H1 (cell line): ENCODE measurements around the gene ACRBP. TPM values are rescaled to one million over a fixed set of nuclear protein-coding genes. Genes with fewer than 3 reads are reported as not detected.

Experiments used
- CTCF ChIA-PET: fragments of 300-600 bp; sonication (Branson Sonifier 250); formaldehyde crosslinking; loops from one replicate; lab custom pipeline; 2021; ENCODE audit not compliant: partially characterized antibody; lab: Charles Lee
- POLR2A ChIA-PET: fragments of 300-600 bp; sonication (Branson Sonifier 250); formaldehyde crosslinking; loops from one replicate; lab custom pipeline; 2021; ENCODE audit warnings: inconsistent platforms; ENCODE audit not compliant: partially characterized antibody; lab: Charles Lee
- DNase-seq, 2 experiments: peaks; one replicate each; pipeline versions ENCODE4 v3.0.0 to v3.0.0-alpha.2; 2010 to 2022; ENCODE audit warnings: low spot score in 2 of 2, low read depth in 1 of 2, mixed read lengths in 1 of 2
- FAIRE-seq: peaks from 2 replicates; lab custom pipeline; 2011; peaks lifted over from hg19 to GRCh38; lab: Jason Lieb, UNC
- H2AFZ ChIP-seq: 2 replicates; pipeline ENCODE4 v1.8.1; 2012; ENCODE audit warnings: low read length, inconsistent platforms
- H2AK5ac ChIP-seq: 2 replicates; pipeline ENCODE4 v1.6.1; 2013; ENCODE audit warnings: low read depth, low read length
- H2BK120ac ChIP-seq: replicated peaks from 2 replicates; pipeline ENCODE3; 2013; ENCODE audit warnings: low read depth, low read length, inconsistent platforms
- H2BK12ac ChIP-seq: 2 replicates; pipeline ENCODE4 v1.6.1; 2013; ENCODE audit warnings: low read depth, low read length
- H2BK15ac ChIP-seq: 2 replicates; pipeline ENCODE4 v1.6.1; 2013; ENCODE audit warnings: low read length
- H2BK20ac ChIP-seq: 2 replicates; pipeline ENCODE4 v1.6.1; 2013; ENCODE audit warnings: low read length
- H2BK5ac ChIP-seq: 2 replicates; pipeline ENCODE4 v1.6.1; 2013; ENCODE audit warnings: low read depth, low read length
- H3K14ac ChIP-seq: 2 replicates; pipeline ENCODE4 v1.6.1; 2013; ENCODE audit warnings: inconsistent platforms; ENCODE audit not compliant: insufficient read length
- H3K18ac ChIP-seq: 2 replicates; pipeline ENCODE4 v1.6.1; 2013; ENCODE audit warnings: low read length; ENCODE audit errors: extremely low read depth
- H3K23ac ChIP-seq: 2 replicates; pipeline ENCODE4 v1.6.1; 2013; ENCODE audit warnings: inconsistent platforms; ENCODE audit not compliant: insufficient read length
- H3K23me2 ChIP-seq: 2 replicates; pipeline ENCODE4 v1.6.1; 2013; ENCODE audit warnings: low read depth, low read length
- H3K27ac ChIP-seq: 2 replicates; pipeline ENCODE4 v1.6.1; 2011; ENCODE audit warnings: low read depth, low read length, inconsistent platforms
- H3K27me3 ChIP-seq, 4 experiments: replicated peaks in 1 of 4; 1 replicate in 1 of 4; 2 replicates in 3 of 4; pipeline versions ENCODE4 v1.6.1 to v1.8.1; 2011 to 2013; ENCODE audit warnings: low read length in 3 of 4, mild to moderate bottlenecking in 3 of 4, inconsistent platforms in 2 of 4, mixed read lengths in 2 of 4, moderate library complexity in 1 of 4; ENCODE audit not compliant: control insufficient read depth in 3 of 4, insufficient read depth in 3 of 4; ENCODE audit errors: extremely low read depth in 1 of 4
- H3K36me3 ChIP-seq, 4 experiments: 2 replicates each; pipeline versions ENCODE4 v1.6.1 to v1.8.1; 2011 to 2013; ENCODE audit warnings: mild to moderate bottlenecking in 4 of 4, low read length in 3 of 4, moderate library complexity in 2 of 4, control low read depth in 1 of 4, inconsistent platforms in 1 of 4; ENCODE audit not compliant: insufficient read depth in 4 of 4, control insufficient read depth in 2 of 4
- H3K4ac ChIP-seq: replicated peaks from 2 replicates; pipeline ENCODE3; 2013; ENCODE audit warnings: low read length, low read depth, mixed read lengths, inconsistent platforms; ENCODE audit not compliant: insufficient read length
- H3K4me1 ChIP-seq, 4 experiments: replicated peaks in 1 of 4; 1 replicate in 1 of 4; 2 replicates in 3 of 4; pipeline versions ENCODE4 v1.6.1 to v1.8.1; 2011 to 2013; ENCODE audit warnings: low read length in 3 of 4, inconsistent platforms in 2 of 4, mixed read lengths in 1 of 4; ENCODE audit not compliant: insufficient read depth in 4 of 4, control insufficient read depth in 3 of 4
- H3K4me2 ChIP-seq, 2 experiments: 2 replicates each; pipeline versions ENCODE4 v1.6.1 to v1.8.1; 2011 to 2013; ENCODE audit warnings: low read depth in 2 of 2, low read length in 2 of 2, control low read depth in 1 of 2, inconsistent platforms in 1 of 2, mild to moderate bottlenecking in 1 of 2; ENCODE audit not compliant: insufficient read depth in 1 of 2
- H3K4me3 ChIP-seq, 4 experiments: fragments of 200-600, 300-600 bp in 1 of 4; sonication (generic), shearing (Covaris generic), sonication (Bioruptor Twin) in 1 of 4; 2 replicates each; pipeline versions ENCODE4 v1.5.1 to v1.8.1; 2011 to 2016; ENCODE audit warnings: low read length in 4 of 4, low read depth in 3 of 4, control low read depth in 2 of 4, inconsistent platforms in 2 of 4, mild to moderate bottlenecking in 2 of 4, mixed read lengths in 1 of 4, moderate library complexity in 1 of 4; ENCODE audit not compliant: insufficient read depth in 2 of 4; ENCODE audit errors: extremely low read depth in 1 of 4
- H3K56ac ChIP-seq: replicated peaks from 2 replicates; pipeline ENCODE3; 2013; ENCODE audit warnings: low read depth, mild to moderate bottlenecking, mixed read lengths, low read length, inconsistent platforms; ENCODE audit not compliant: insufficient read length
- H3K79me1 ChIP-seq: 2 replicates; pipeline ENCODE4 v1.6.1; 2013; ENCODE audit warnings: low read depth, low read length, control low read depth
- H3K79me2 ChIP-seq, 2 experiments: 2 replicates each; pipeline versions ENCODE4 v1.6.1 to v1.8.1; 2012 to 2013; ENCODE audit warnings: low read length in 2 of 2, mild to moderate bottlenecking in 2 of 2, inconsistent platforms in 1 of 2; ENCODE audit not compliant: insufficient read depth in 2 of 2, control insufficient read depth in 1 of 2
- H3K9ac ChIP-seq, 4 experiments: replicated peaks in 1 of 4; 1 replicate in 1 of 4; 2 replicates in 3 of 4; pipeline versions ENCODE4 v1.6.1 to v1.8.1; 2011 to 2013; ENCODE audit warnings: low read depth in 3 of 4, low read length in 3 of 4, control low read depth in 2 of 4, mild to moderate bottlenecking in 2 of 4, moderate library complexity in 2 of 4, inconsistent platforms in 1 of 4; ENCODE audit errors: extremely low read depth in 1 of 4
- H3K9me3 ChIP-seq, 2 experiments: 2 replicates each; pipeline versions ENCODE4 v1.6.1 to v1.8.1; 2012 to 2013; ENCODE audit warnings: mild to moderate bottlenecking in 2 of 2, moderate library complexity in 2 of 2, control low read depth in 1 of 2, inconsistent platforms in 1 of 2, low read depth in 1 of 2, low read length in 1 of 2, mixed read lengths in 1 of 2; ENCODE audit not compliant: insufficient read depth in 2 of 2
- H4K20me1 ChIP-seq, 2 experiments: replicated peaks in 1 of 2; 2 replicates each; pipeline versions ENCODE3 to v1.8.1; 2011 to 2013; ENCODE audit warnings: inconsistent platforms in 2 of 2, low read length in 2 of 2, mild to moderate bottlenecking in 1 of 2; ENCODE audit not compliant: insufficient read depth in 2 of 2, control insufficient read depth in 1 of 2
- H4K5ac ChIP-seq: 2 replicates; pipeline ENCODE4 v1.6.1; 2013; ENCODE audit warnings: low read length, low read depth, mixed read lengths, inconsistent platforms; ENCODE audit not compliant: insufficient read length
- H4K8ac ChIP-seq: 2 replicates; pipeline ENCODE4 v1.8.0; 2013; ENCODE audit warnings: mild to moderate bottlenecking, moderate library complexity, low read length, inconsistent platforms; ENCODE audit not compliant: insufficient read depth; ENCODE audit errors: extremely low read depth
- H4K91ac ChIP-seq: replicated peaks from 2 replicates; pipeline ENCODE3; 2013; ENCODE audit warnings: low read length, mixed read lengths, inconsistent platforms; ENCODE audit not compliant: insufficient read length
- CEBPB ChIP-seq: IDR thresholded peaks from 2 replicates; pipeline ENCODE4 v1.6.1; 2012; ENCODE audit warnings: low read depth, low read length
- EGR1 ChIP-seq: IDR thresholded peaks from 2 replicates; pipeline ENCODE4 v1.6.1; 2011; ENCODE audit warnings: low read depth, low read length, borderline replicate concordance
- FOSL1 ChIP-seq: IDR thresholded peaks from 2 replicates; pipeline ENCODE4 v1.6.1; 2011; ENCODE audit warnings: mild to moderate bottlenecking, low read depth, low read length, moderate library complexity; ENCODE audit not compliant: insufficient read depth
- HDAC2 ChIP-seq, 2 experiments: fragments of 300-600 bp in 1 of 2; sonication (generic) in 1 of 2; IDR thresholded peaks; 2 replicates each; pipeline ENCODE4 v1.6.1; 2011 to 2012; ENCODE audit warnings: low read depth in 2 of 2, low read length in 2 of 2, mild to moderate bottlenecking in 2 of 2, moderate library complexity in 2 of 2, borderline replicate concordance in 1 of 2, inconsistent platforms in 1 of 2
- JUN ChIP-seq: IDR thresholded peaks from 2 replicates; pipeline ENCODE4 v1.6.1; 2011; ENCODE audit warnings: low read depth, mild to moderate bottlenecking, improper control_type of control experiment, low read length
- JUND ChIP-seq: IDR thresholded peaks from 2 replicates; pipeline ENCODE4 v1.6.1; 2011; ENCODE audit warnings: mild to moderate bottlenecking, improper control_type of control experiment, low read length
- KDM5A ChIP-seq: fragments of 200-600 bp; IDR thresholded peaks from 2 replicates; pipeline ENCODE4 v1.7.1; 2012; ENCODE audit warnings: mild to moderate bottlenecking, low read length, inconsistent platforms, mixed read lengths
- PHF8 ChIP-seq: fragments of 200-600 bp; sonication (generic); conservative IDR thresholded peaks from 2 replicates; pipeline ENCODE4 v1.7.1; 2012; ENCODE audit warnings: low read depth, mild to moderate bottlenecking, inconsistent platforms, low read length, moderate library complexity
- RFX5 ChIP-seq: IDR thresholded peaks from 2 replicates; pipeline ENCODE4 v1.6.1; 2011; ENCODE audit warnings: low read depth, low read length, improper control_type of control experiment, borderline replicate concordance
- RXRA ChIP-seq: IDR thresholded peaks from 2 replicates; pipeline ENCODE4 v1.6.1; 2011; ENCODE audit warnings: low read depth, mild to moderate bottlenecking, low read length, moderate library complexity; ENCODE audit not compliant: insufficient read depth
- TBP ChIP-seq: IDR thresholded peaks from 2 replicates; pipeline ENCODE4 v1.6.1; 2011; ENCODE audit warnings: low read depth, low read length, improper control_type of control experiment
- ZNF274 ChIP-seq: IDR thresholded peaks from 2 replicates; pipeline ENCODE4 v1.7.0; 2012; ENCODE audit warnings: low read length, borderline replicate concordance; ENCODE audit errors: extremely low read depth
- WGBS, 2 experiments: shearing (Covaris generic) in 1 of 2; methylation state at CpG; one replicate each; pipeline versions ENCODE4 v1.1.6 to v1.1.7; 2013 to 2015; ENCODE audit warnings: low lambda C conversion rate in 2 of 2, mixed read lengths in 2 of 2, inconsistent platforms in 1 of 2, low coverage in 1 of 2, missing lambda C conversion rate in 1 of 2; ENCODE audit not compliant: insufficient replicate concordance in 2 of 2, insufficient coverage in 1 of 2, insufficient read length in 1 of 2; ENCODE audit errors: extremely low coverage in 1 of 2, missing lambda C conversion rate in 1 of 2; 5-methylcytosine and 5-hydroxymethylcytosine counted together
- polyA plus RNA-seq, 7 experiments: library from polyadenylated mRNA; depleted of rRNA in 3 of 7; stranded (reverse) in 5 of 7; unstranded in 2 of 7; fragments of >200 nt in 5 of 7; fragments of 200-250 nt in 2 of 7; gene quantifications; 1 replicate in 5 of 7; 2 replicates in 1 of 7; 4 replicates in 1 of 7; pipeline versions ENCODE4 v1.2.1 to v1.2.3, GENCODE V29; 2011 to 2013; ENCODE audit warnings: missing spikeins in 2 of 7, mixed read lengths in 2 of 7
- total RNA-seq: library from RNA; stranded (reverse); fragmentation: NEBNext Ultra II Directional; extraction: Animal tissue kit (Norgen Biotek cat#: 25700); gene quantifications from 2 replicates; pipeline ENCODE4 v1.2.1, GENCODE V29; 2021

ACRBP gene
- total and polyA plus RNA-seq, 2 of the 8 experiments (the other 6 are each of a cell fraction or from before 2014, with no cell fraction given): 0.80 to 5.2 TPM

GRCh38 chr12:6672143-6672542 lies 24.9 kb upstream of the ACRBP start:
- no peaks in the 10 kb centered on the region for H3K23me2 ChIP-seq
- no peak overlapping the region for H4K91ac ChIP-seq
- H3K79me2 ChIP-seq: 0 out of 4 replicates have a peak, but pooled peaks cover 0 to 3% of the 10 kb centered on the region in 2 experiments
- no peak overlapping the region for H2BK15ac ChIP-seq
- H4K8ac ChIP-seq: no peak overlapping the region
- H2BK5ac ChIP-seq: no peak overlapping the region
- no peak overlapping the region for H3K14ac ChIP-seq
- H3K23ac ChIP-seq: no peak overlapping the region
- H4K20me1 ChIP-seq: peaks cover 0 to 3% of the 10 kb centered on the region in 2 experiments
- H2BK120ac ChIP-seq: no peak overlapping the region
- WGBS, 2 experiments: 91% methylated on average over 9 of the region's 18 CpGs; no CpG with 5 or more reads in 1 of the 2 experiments
- no peak overlapping the region for H3K4ac ChIP-seq
- no peak for DNase-seq
- H4K5ac ChIP-seq: no peak overlapping the region
- peaks cover 30 to 79% (median 65%) of the 10 kb centered on the region in 4 experiments for H3K36me3 ChIP-seq
- no peak overlapping the region for H2BK12ac ChIP-seq
- no peak overlapping the region for H3K18ac ChIP-seq
- no peak for FAIRE-seq
- no peaks in the 10 kb centered on the region for H3K79me1 ChIP-seq
- no peak overlapping the region for H2BK20ac ChIP-seq
- POLR2A ChIA-PET: interaction anchor here (0.6 to 3.0 kb wide), 4 partner anchors 8 to 138 kb away, joined by 3 to 9 read pairs (median 4); partner anchors contain the start of genes GAPDH and ZNF384
- H3K27me3 ChIP-seq: no peaks in the 10 kb centered on the region
- H3K9me3 ChIP-seq: no peaks in the 10 kb centered on the region
- no peak overlapping the region for H3K4me2 ChIP-seq
- TF ChIP-seq PHF8 (no peak), FOSL1 (no peak), RFX5 (no peak), EGR1 (no peak), TBP (no peak), JUND (no peak), JUN (no peak), CEBPB (no peak), KDM5A (no peak), HDAC2 (IDR thresholded peaks at IDR 0.05; ENCODE audit: borderline replicate concordance in 1 of 2, low read depth in 2 of 2, low read length in 2 of 2) (no peak), ZNF274 (no peak), RXRA (no peak)
- no peak overlapping the region for H3K56ac ChIP-seq
- no peak overlapping the region for H3K4me3 ChIP-seq
- no peak overlapping the region for H2AK5ac ChIP-seq
- no peak overlapping the region for H3K27ac ChIP-seq
- no peaks in the 10 kb centered on the region for H3K4me1 ChIP-seq
- H2AFZ ChIP-seq: no peak overlapping the region
- CTCF ChIA-PET: interaction anchor here (1.1 to 11.6 kb wide), 2 partner anchors 8 to 161 kb away, joined by 3 to 125 read pairs; no protein-coding TSS in a partner anchor
- H3K9ac ChIP-seq: no peak overlapping the region
